Dermis microvascular lymphatic vessel endothelial cell (primary cell): ENCODE measurements around the gene PRELID3B. TPM values are rescaled to one million over a fixed set of nuclear protein-coding genes. Genes with fewer than 3 reads are reported as not detected.

Experiments used
- DNase-seq, 2 donors: peaks; one replicate each; pipeline versions ENCODE4 v3.0.0 to v3.0.0-alpha.2; 2010; ENCODE audit warnings: low read depth in 2 of 2
- total RNA-seq: library from RNA; depleted of rRNA; stranded (reverse); fragments of >200 nt; gene quantifications from 2 replicates; pipeline ENCODE4 v1.2.1, GENCODE V29; 2014

The PRELID3B gene
- total RNA-seq, 1 donor from 2014 or later: 93.3 TPM

DNA sequence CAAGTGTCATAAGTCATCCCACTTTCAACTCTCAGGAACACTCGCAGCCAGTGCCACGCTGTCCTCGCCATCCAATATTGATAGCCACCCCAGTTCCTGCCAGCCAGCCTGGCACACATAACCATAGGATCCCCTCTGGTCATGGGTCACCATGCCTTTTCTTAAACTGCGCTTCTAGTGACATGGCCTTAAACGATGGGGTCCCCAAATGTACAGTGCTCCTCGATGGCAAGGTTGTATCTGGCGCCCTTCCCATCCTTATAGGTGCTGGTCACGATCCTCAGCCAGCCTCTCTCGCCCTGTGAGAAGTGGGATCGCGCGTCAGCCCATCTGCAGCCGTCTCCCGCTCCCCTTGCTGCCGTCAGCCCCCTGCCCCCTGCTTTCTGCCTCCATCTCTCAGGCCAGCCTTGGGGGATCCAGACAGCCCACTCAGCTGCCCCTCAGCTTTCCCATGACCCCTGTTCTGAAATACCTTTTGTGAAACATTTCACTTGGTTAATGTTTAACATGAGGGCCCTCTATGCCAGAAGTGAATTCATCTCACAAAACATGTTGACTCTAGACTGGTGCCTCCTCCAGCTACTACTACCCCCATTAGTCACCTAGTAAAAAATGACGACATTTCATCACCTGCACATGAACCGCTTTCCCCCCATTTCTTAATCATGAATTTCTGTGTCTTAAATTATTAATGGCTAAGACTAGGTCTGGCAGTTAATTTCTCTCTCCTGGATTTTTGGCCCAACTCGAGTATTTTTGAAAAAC is 46.9 kb downstream of the PRELID3B start:
- no peak for DNase-seq

DNA sequence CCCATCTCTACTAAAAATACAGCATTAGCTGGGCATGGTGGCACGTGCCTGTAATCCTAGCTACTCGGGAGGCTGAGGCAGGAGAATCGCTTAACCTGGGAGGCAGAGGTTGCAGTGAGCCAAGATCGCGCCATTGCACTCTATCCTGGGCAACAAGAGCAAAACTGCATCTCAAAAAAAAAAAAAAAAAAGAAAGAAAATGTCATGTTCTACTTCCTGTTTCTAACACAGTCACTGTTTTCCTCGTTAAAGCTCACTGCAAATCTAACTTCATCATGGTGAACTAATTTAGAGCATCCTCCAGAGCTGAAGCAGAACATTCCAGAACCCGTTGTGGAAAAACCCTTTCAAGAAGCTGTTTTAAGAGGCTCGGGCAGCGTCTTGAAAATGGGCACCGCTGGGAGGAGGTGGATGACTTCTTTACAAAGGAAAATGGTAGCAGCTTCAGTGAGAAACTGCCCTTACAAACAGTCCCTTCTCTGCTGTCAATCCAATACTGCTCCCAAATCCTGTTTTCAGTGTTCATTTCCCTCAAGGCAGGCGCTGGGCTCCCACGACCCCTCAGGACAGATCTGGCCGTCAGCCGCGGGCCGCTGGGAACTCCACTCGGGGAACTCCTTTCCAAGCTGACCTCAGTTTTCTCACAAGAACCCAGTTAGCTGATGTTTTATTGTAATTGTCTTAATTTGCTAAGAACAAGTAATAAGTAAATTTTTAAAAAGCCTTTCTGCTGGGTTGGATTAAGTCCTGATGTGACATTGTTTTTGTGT is 48.0 kb downstream of the PRELID3B start:
- no peak for DNase-seq

GRCh38 chr20:58993332-58994248 is 49.0 kb downstream of the PRELID3B start:
- no peak for DNase-seq

- no peak for DNase-seq
Observed at GRCh38 chr20:58992911-58993310, 49.7 kb downstream of the PRELID3B start.

DNA sequence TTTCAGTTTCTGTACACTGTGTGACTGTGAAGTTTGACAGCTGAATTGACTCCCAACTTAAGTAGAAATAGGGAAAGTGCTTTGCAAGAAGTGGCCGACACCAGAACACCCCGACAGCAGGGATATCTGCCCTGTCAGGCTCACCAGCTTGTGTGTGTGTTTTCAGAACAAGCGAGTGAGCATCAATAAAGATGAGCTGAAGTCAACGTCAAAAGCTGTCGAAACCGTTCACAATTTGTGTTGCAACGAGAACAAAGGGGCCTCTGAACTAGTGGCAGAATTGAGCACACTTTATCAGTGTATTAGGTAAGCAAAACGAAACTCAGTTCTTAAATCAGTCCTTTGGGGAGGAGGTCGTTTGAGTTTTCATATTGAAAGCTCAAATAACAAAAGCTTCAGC is 50.9 kb downstream of the PRELID3B start:
- DNase-seq: no peak

DNA sequence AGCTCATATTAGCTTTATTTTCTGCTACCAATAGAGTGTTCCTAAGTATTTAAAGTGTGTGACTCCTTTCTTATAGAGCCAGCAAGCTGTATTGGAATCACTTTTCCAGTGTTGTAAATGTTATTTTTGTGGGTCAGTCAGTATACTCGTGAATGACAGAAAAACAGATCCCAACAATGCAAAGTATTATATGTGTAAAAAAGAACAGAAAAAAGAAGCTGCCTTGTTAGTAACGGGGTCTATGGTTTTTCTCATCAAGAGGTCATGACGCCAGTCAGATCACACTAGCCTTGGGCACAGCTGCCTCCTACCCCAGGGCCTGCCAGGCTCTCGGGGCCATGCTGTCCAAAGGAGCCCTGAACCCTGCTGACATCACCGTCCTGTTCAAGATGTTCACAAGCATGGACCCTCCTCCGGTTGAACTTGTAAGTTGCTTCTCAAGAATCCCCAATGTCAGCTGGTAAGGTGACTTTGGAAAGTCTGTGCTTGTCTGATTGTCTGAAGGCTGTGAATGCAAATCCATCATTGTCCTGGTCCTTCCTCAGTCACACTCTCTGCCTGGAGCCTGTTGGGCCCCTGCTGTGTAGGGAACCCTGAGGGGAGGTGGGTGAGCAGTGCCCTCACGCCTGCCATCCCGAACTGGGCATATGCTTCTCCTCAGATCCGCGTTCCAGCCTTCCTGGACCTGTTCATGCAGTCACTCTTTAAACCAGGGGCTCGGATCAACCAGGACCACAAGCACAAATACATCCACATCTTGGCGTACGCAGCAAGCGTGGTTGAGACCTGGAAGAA is 51.7 kb downstream of the PRELID3B start:
- no peak for DNase-seq

- no peak for DNase-seq
Observed at GRCh38 chr20:58989196-58989595, 53.4 kb downstream of the PRELID3B start.

DNA sequence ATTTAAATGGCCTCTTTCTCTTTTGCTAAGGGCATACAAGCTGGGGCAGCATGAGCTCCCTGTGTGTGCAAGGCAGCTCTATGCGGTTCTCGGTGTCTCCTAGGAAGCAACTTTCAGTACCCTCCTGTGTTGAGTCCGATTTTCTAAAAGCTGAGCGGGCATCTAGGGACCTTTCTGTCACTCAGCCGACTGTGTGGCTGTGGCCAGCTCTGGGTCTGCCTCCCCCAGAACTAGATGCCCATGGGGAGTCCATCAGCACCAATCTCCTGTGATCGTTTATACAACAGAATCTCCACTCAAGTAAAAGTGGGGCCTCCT is 54.1 kb downstream of the PRELID3B start:
- no peak for DNase-seq

GRCh38 chr20:58987790-58988564 is 54.6 kb downstream of the PRELID3B start:
- no peak for DNase-seq

- DNase-seq: no peak
Observed at GRCh38 chr20:58986968-58987517, 55.5 kb downstream of the PRELID3B start.

DNA sequence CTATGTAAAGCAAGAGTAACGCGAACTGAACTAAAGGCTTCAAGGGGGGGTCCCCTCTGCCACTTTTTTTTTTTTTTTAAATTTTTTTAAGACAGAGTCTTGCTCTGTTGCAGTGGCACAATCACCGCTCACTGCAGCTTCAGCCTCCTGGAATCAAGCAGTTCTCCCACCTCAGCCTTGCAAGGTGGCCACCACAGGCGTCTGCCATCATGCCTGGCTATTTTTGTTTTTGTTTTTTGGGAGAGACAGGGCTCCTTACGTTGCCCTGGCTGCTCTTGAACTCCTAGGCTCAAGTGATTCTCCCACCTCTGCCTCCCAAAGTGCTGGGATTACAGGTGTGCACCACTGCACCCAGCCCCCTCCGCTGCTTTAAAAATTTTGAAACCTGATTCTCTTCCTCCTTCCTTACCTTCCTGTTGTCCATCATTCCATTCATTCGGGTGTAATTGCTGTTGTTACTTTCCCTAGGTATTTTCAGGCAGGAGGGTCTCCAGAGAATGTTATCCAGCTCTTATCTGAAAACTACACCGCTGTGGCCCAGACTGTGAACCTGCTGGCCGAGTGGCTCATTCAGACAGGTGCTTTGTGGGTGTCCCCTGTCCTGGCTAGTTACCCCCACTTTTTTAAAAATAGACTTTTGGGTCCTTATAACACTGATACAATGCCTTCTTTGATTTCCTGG is 56.2 kb downstream of the PRELID3B start:
- no peak for DNase-seq

- DNase-seq: no peak
Observed at GRCh38 chr20:58985656-58986055, 56.9 kb downstream of the PRELID3B start.

- no peak for DNase-seq
Observed at GRCh38 chr20:58984691-58985090, 57.9 kb downstream of the PRELID3B start.

Other genes with a start within 250 kb of the PRELID3B start
- under 0.01 TPM in 2 replicates for gene GNAS-AS1, start 191.9 kb downstream of the PRELID3B start, total RNA-seq
- gene GNAS, start 190.1 kb downstream of the PRELID3B start, total RNA-seq: 203 and 535 TPM in 2 replicates
- 51.3 and 59.8 TPM in 2 replicates for gene NELFCD, start 61.5 kb downstream of the PRELID3B start, total RNA-seq
- gene CTSZ, start 35.5 kb downstream of the PRELID3B start, total RNA-seq: 206 and 357 TPM in 2 replicates
- under 0.01 TPM in 1 of 2 replicates, not detected in the other for gene TUBB1, start 23.4 kb downstream of the PRELID3B start, total RNA-seq
- gene ATP5F1E, start 10.5 kb downstream of the PRELID3B start, total RNA-seq: 41.7 and 42.4 TPM in 2 replicates
- gene ZNF831, start 121.0 kb upstream of the PRELID3B start, total RNA-seq: under 0.01 and 0.13 TPM in 2 replicates